Activated CD8-positive, alpha-beta T cell treated with anti-CD3 and anti-CD28 coated beads for 36 hours (primary cell): ENCODE measurements around the gene EHBP1. TPM values are rescaled to one million over a fixed set of nuclear protein-coding genes. Genes with fewer than 3 reads are reported as not detected.

Experiments
- ATAC-seq: fragments of 200-7000 bp; cut with Tn5 transposase; one replicate; pipeline ENCODE4 v1.10.0; 2021; ENCODE audit warnings: mild to moderate bottlenecking, moderate library complexity
- CTCF ChIA-PET: fragments of 350-600 bp; sonication (Branson Sonifier 250); formaldehyde crosslinking; loops from one replicate; lab custom pipeline; 2021; ENCODE audit warnings: antibody characterized with exemption; lab: Charles Lee
- POLR2A ChIA-PET: fragments of 350-600 bp; sonication (Branson Sonifier 250); formaldehyde crosslinking; loops from one replicate; lab custom pipeline; 2021; ENCODE audit warnings: antibody characterized with exemption; lab: Charles Lee
- DNase-seq: peaks from one replicate; pipeline ENCODE4 v3.0.0-alpha.2; 2020
- H3K27ac Mint-ChIP-seq: one replicate; pipeline ENCODE4 v1.8.0; 2021; ENCODE audit warnings: mild to moderate bottlenecking, mixed read lengths
- H3K27me3 Mint-ChIP-seq: one replicate; pipeline ENCODE4 v1.8.0; 2021; ENCODE audit warnings: mixed read lengths
- H3K36me3 Mint-ChIP-seq: one replicate; pipeline ENCODE4 v1.8.0; 2021; ENCODE audit warnings: low read depth, mixed read lengths
- H3K4me1 Mint-ChIP-seq: one replicate; pipeline ENCODE4 v1.8.0; 2021; ENCODE audit warnings: low read depth, mixed read lengths
- H3K4me3 Mint-ChIP-seq: one replicate; pipeline ENCODE4 v1.8.0; 2021; ENCODE audit warnings: mild to moderate bottlenecking, moderate library complexity, mixed read lengths
- H3K9me3 Mint-ChIP-seq: one replicate; pipeline ENCODE4 v1.8.0; 2021; ENCODE audit warnings: mixed read lengths
- intact Hi-C: fragments of 100-400 bp; cut with micrococcal nuclease; formaldehyde crosslinking; loops from one replicate; pipeline ENCODE4 v1.10.0; 2022
- total RNA-seq, 2 experiments: library from RNA; stranded (reverse); gene quantifications; one replicate each; pipeline ENCODE4 v1.2.3, GENCODE V29; 2021
- TF ChIP-seq, protein P1 (sequence below): fragments of 200-600 bp; IDR thresholded peaks from one replicate; pipeline ENCODE4 v1.8.0; 2022; ENCODE audit warnings: antibody characterized with exemption, mild to moderate bottlenecking

Gene EHBP1
- total RNA-seq, 2 experiments from 2014 or later = 24.1 to 24.3 TPM

DNA sequence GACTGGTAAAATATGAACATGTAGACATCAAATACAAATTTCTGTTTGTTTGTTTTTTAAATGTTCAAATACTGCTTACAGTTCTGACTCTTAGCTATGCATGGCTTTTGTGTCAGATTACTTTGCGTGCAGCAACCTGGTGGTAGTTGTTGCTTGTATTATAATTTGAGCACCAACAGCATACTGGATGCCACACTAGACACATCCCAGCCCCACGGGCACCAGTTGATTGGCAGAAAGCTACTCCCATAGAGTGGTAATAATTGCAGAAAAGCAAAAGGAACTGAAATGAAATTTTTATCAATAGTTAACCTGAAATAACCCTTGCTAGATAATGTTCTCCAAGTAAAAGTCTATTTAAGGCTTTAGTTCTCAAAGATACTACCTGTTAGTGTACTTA is 91.6 kb downstream of the EHBP1 start:
- Mint-ChIP-seq H3K9me3 (no peaks in the 10 kb centered on the region), H3K4me1 (peaks cover 24% of the 10 kb centered on the region), H3K27ac (no peak overlapping the region), H3K36me3 (peaks cover 2% of the 10 kb centered on the region), H3K27me3 (no peaks in the 10 kb centered on the region), H3K4me3 (no peak overlapping the region)
- CTCF ChIA-PET = interaction anchor here (0.8 to 1.4 kb wide), 2 partner anchors 12 to 690 kb away, joined by 3 to 4 read pairs; no protein-coding TSS in a partner anchor
- POLR2A ChIA-PET = no interaction called here
- ATAC-seq (no peak), DNase-seq (no peak)
- TF ChIP-seq, protein P1, sequence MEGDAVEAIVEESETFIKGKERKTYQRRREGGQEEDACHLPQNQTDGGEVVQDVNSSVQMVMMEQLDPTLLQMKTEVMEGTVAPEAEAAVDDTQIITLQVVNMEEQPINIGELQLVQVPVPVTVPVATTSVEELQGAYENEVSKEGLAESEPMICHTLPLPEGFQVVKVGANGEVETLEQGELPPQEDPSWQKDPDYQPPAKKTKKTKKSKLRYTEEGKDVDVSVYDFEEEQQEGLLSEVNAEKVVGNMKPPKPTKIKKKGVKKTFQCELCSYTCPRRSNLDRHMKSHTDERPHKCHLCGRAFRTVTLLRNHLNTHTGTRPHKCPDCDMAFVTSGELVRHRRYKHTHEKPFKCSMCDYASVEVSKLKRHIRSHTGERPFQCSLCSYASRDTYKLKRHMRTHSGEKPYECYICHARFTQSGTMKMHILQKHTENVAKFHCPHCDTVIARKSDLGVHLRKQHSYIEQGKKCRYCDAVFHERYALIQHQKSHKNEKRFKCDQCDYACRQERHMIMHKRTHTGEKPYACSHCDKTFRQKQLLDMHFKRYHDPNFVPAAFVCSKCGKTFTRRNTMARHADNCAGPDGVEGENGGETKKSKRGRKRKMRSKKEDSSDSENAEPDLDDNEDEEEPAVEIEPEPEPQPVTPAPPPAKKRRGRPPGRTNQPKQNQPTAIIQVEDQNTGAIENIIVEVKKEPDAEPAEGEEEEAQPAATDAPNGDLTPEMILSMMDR = no peak
- intact Hi-C loops = no loop called here

DNA sequence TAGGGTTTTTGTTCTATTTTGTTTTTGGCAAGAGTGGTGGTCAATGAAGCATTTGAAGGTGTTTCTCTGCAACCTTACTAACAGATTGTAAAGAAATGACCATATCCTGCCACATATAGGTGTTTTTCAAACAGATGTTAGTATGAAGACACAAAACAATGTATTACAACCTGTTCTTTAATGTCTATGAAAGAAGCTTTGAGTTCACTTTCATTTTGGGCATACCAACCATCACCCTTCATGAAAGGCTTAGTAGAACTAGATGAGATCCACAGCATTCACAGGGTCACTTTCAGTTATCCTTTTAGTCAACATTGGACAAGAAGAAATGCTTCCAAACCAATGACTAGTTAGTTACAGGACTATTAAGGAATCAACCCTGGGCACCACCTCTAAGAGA is 95.1 kb downstream of the EHBP1 start:
- H3K4me3 Mint-ChIP-seq = no peak overlapping the region
- no peaks in the 10 kb centered on the region for H3K27me3 Mint-ChIP-seq
- DNase-seq (no peak), ATAC-seq (no peak)
- H3K36me3 Mint-ChIP-seq = peaks cover 2% of the 10 kb centered on the region
- no peak overlapping the region for H3K27ac Mint-ChIP-seq
- no peaks in the 10 kb centered on the region for H3K9me3 Mint-ChIP-seq
- H3K4me1 Mint-ChIP-seq = peaks cover 28% of the 10 kb centered on the region
- TF ChIP-seq, protein P1 = no peak
- ChIA-PET POLR2A (no interaction called here), CTCF (interaction anchor here (0.6 to 1.2 kb wide), 2 partner anchors 25 to 26 kb away, joined by 3 to 4 read pairs; no protein-coding TSS in a partner anchor)
- intact Hi-C loops = no loop called here

DNA sequence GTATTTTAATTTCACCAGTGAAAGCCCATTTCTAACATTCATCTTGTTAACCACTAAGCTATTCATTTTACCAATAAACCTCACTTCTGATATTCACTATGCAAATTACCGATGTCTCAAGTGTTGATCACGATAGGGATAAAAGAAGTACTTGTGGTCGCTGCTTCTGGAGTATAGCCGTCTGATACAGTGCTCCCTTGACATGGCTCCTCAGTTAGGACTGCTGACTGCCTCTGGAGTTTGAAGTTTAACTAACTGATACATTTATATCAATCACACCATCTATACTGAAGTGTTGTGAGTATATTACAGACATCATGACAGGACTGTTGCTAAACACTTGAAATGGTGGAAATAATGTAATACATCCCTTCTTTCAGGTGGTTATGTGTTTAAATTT is 95.6 kb downstream of the EHBP1 start:
- intact Hi-C loops = no loop called here
- Mint-ChIP-seq H3K4me3 (no peak overlapping the region), H3K27me3 (no peaks in the 10 kb centered on the region), H3K27ac (no peak overlapping the region), H3K9me3 (no peaks in the 10 kb centered on the region), H3K4me1 (peaks cover 28% of the 10 kb centered on the region), H3K36me3 (peaks cover 3% of the 10 kb centered on the region)
- ATAC-seq = no peak
- TF ChIP-seq, protein P1 = no peak
- POLR2A ChIA-PET = no interaction called here
- CTCF ChIA-PET = interaction anchor here (0.6 to 1.2 kb wide), 2 partner anchors 25 to 26 kb away, joined by 3 to 4 read pairs; no protein-coding TSS in a partner anchor
- no peak for DNase-seq

DNA sequence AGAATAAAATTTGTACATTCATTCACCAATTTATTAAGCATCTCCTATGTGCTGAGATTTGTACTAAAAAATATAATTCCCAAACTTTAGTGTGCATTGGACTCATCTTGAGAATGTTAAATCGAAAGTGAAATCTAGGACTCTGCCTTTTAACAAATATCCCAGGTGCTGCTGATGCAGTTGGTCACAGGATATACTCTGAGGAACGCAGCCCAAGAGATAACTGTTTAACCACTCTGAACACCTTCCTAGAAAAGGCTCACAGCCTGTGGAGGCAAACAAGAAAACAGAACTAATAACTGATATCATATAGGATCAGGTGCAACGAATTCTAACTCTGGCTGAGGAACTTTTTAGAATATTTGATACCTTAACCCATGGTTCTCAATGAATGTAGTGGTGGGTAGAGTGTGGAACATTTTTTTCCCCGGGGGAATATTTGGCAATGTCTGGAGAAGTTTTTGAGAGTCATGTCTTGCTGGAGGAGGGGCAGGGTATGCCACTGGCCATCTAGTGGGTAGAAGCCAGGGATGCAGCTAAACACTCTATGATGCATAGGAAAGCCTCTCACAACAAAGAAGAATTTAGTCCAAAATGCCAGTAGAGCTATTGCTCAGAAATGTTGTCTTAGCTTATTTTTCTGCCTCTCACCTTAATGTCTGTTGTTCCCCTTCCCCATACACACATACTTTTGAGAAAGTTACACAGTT is 96.5 kb downstream of the EHBP1 start:
- peaks cover 28% of the 10 kb centered on the region for H3K4me1 Mint-ChIP-seq
- peak overlapping the region; percentile 2 for H3K4me3 Mint-ChIP-seq
- TF ChIP-seq, protein P1 = no peak
- no peak overlapping the region for H3K27ac Mint-ChIP-seq
- DNase-seq = no peak
- ChIA-PET POLR2A (interaction anchor here (0.6 kb wide), 1 partner anchor 828 kb away, joined by 3 read pairs; no protein-coding TSS in a partner anchor), CTCF (interaction anchor here (1.2 kb wide), 1 partner anchor 27 kb away, joined by 4 read pairs; no protein-coding TSS in a partner anchor)
- intact Hi-C loops = no loop called here
- peaks cover 8% of the 10 kb centered on the region for H3K36me3 Mint-ChIP-seq
- peak; percentile 53 for ATAC-seq
- H3K9me3 Mint-ChIP-seq = no peaks in the 10 kb centered on the region
- no peaks in the 10 kb centered on the region for H3K27me3 Mint-ChIP-seq

DNA sequence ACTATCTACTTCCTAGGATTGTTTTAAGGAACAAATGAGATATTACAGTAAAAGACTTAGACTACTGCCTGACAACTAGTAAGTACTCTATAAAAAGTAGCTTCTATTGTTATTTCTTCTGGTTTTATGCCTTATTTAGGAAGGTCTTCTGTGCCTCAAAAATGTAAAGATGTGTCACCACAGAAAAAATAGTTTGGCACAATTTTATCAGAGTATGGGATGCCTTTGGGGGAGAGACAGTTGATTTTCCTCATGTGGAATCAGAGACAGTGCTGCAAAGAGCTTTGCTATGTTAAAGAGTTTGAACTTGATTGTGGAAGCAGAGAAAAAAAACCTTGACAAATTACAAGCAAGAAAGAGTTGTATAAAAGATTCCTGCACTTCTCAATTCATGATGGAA is 98.4 kb downstream of the EHBP1 start:
- TF ChIP-seq, protein P1 = no peak
- Mint-ChIP-seq H3K27ac (no peak overlapping the region), H3K9me3 (peaks cover 2% of the 10 kb centered on the region), H3K27me3 (no peaks in the 10 kb centered on the region), H3K4me3 (no peak overlapping the region), H3K4me1 (peaks cover 30% of the 10 kb centered on the region), H3K36me3 (peaks cover 13% of the 10 kb centered on the region)
- intact Hi-C loops = no loop called here
- DNase-seq (no peak), ATAC-seq (no peak)
- POLR2A ChIA-PET = no interaction called here
- CTCF ChIA-PET = no interaction called here
